C1 segment of cervical spinal cord (tissue), 14 donors: Measurements from ENCODE around the gene CBFA2T2.
A peak's percentile ranks its signal among the peaks of the same experiment; 100 is the strongest.
"Not testable (repeated sequence)": the region's sequence is repeated elsewhere in the genome, so short reads cannot be mapped to it uniquely, and the experiment has no call there.

Experiments
- DNase-seq, 14 donors: peaks; one replicate each; lab custom pipeline; 2025; lab: John Stamatoyannopoulos, UW

Gene CBFA2T2

DNA sequence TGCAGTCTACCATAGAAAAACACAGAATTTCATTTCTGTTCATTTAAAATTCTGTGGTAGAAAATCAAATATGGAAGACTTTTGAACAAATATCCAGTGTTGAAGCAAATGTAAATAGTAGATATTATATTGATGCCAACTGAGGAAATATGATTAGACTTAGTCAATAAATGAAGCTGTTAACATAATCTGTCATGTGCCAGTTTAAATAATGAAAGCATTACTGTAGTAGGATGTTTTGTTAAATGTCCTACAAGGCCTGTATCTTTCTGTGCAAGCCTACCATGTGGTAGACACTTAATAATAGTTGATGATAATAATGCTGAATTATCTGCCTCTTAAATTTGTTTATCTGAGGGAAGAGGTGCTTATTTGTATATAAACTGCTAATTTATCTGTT, 55.9 kb downstream of the CBFA2T2 start:
- no peak for DNase-seq

DNA sequence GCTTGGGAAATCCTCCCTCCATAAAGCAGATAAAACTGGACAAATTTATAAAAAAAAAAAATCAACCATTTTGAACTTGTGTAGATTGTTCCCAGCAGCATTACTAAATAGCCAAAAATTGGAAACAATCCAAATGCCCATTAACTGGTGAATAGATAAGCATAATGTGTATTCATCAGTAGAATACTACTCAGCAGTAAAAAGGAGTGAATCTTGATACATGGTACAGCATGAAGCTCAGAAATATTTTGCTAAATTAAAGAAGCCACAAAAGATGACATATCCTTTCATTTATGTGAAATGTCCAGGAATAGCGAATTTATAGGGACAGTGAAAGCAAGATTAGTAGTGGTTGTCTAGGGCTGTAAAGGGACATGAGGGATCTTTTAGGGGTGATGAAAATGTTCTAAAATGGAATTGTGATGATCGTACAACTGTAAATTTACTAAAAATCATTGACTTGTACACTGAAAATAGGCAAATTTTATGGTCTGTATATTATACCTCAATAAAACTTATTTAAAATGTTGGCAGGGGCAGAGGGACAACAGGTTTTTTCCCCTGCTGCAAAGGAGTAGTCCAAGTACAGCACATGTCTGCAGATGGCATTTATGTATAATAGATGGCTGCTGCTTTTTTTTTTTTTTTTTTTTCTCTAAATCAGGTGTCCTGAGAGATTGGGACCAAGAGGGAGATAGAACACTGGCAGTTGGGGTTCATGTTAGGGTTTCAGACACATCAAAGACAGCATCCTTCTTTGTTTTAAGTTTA, 59.5 kb downstream of the CBFA2T2 start:
- DNase-seq: no peak

DNA sequence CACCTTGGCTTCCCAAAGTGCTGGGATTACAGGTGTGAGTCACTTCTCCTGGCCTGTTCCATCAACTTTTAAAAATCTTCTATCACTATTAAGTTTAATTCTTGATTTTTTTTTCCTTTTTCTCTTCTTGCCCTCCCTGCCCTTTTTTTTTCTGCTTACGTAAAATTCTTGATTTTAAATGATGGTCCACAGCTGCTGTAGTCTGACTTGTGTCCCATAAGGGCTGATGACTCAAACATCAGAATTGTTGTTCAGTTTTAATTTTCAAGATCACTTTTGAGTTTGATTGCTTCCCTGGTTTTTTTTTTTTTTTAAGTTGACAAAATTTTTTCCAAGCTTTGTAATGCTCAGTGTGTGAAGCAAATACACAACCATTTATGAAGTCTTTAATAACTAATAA, 61.9 kb downstream of the CBFA2T2 start:
- DNase-seq: no peak

DNA sequence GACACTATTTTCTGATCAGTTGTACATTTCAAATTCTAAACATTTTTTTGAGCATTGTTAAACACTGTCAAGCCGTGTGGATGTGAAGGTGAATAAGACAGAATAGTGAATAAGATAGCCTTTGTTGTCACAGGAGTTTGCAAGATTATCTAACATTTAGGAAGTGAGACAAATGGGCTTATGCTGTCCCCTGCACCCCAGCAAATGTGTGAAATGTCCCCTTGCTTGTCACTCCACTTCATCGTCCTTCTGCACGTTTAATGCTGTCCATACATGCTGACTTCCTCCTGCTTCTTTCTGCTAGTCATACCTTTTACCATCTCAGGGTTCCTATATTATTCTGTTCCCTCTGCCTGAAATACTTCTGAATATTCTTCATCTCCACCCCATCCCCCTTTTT, 62.6 kb downstream of the CBFA2T2 start:
- no peak for DNase-seq

DNA sequence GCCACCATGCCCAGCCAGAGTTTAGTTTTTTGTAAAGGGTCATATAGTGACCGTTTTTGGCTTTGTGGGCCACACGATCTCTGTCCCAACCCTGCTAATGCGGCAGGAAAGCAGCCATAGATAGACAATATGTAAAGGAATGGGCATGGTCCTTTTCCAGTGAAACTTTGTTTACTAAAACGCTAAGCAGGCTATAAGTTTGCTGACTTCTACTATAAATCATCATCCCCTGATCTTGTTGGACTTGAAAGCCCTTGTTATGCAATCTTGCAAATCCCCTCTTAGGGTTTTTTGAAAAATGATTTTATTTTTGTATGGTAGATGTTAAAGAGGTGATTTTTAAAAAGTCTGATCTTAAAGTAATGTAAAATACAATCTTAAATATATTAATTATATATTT, 63.6 kb downstream of the CBFA2T2 start:
- DNase-seq: no peak

DNA sequence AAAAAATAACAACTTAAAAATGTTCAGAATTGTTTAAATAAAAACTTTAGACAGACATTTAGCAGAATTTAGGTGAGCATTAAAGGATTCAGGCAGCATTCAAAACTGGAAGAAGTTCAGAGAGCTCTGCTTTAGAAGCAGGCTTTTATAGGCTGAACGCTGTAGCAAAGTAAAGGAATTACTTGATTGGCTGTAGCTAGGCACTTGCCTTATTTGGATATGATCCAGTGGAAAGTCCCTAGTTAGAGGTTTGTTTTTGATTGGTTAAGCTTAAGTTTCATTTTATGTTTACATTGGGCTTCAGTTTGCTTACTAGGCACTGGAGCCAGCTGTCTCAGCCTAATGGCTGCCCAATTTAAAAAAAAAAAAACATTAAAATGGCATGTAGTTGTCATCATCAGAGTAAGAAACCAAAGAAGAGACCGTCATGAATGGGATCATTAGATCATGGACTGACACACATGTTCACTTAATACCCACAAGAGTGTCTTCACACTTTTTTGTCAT, 65.1 kb downstream of the CBFA2T2 start:
- no peak for DNase-seq

DNA sequence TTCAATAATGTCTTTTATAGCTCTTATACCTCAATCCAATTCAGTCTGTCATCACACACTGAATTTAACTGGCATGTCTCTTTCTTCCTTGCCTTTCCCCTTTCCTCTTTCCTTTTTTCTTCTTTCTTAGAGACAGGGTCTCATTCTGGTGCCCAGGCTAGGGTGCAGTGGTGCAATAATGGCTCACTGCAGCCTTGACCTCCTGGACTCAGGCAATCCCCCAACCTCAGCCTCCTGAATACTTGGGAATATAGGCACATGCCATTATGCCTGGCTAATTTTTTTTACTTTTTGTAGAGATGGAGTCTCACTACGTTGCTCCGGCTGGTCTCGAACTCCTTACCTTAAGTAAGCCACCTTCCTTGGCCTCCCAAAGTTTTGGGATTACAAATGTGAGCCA, 65.9 kb downstream of the CBFA2T2 start:
- no peak for DNase-seq

DNA sequence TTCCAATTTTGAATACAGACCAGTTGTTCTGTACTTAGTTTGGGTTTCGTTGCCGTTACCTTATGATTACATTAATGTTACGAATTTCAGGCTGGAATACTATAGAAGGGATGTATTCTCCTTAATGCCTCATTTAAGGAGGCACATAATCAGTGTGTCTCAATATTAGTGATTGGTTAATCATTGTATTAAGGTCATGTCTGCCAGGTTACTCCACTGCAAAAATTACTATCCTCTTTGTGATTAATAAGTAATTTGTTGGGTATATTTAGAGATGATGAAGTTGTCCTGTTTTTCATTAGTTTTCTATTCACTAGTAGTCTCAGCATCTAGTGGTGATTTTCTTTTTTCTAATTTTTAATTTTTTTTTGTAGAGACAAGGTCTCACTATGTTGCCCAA, 66.3 kb downstream of the CBFA2T2 start:
- no peak for DNase-seq

DNA sequence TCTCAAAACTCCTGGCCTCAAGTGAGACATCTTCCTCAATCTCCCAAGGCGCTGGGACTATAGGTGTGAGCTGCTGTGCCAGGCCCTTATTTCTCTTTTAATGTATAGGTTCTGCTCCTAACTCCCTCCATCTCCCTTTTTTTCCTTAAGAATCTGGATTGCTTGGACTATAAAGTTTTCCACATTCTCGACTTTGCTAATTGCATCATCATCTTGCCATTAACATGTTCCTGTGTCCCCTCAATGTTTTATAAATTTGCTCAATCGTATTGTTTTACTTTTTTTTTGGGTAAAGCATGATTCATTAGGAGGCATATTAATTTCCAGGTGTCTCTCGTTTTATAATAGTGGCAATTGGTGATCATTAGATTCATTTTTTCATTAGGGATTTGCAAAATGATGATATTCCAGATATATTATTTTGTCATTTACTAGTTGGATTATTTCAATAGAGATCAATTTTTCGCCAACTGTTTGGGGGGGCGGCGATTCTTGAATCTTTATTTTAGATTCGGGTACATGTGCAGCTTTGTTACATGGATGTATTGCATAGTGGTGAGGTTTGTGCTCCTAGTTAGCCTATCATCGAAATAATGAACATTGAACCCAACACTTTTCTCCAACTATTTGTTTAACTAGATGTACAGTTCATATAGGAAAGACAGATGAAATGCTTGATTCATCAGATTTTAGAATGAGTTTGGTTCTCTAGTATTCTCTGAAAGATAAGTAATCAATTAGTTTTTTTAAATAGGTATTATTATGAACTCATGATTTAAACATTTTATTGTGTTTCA, 68.7 kb downstream of the CBFA2T2 start:
- no peak for DNase-seq

DNA sequence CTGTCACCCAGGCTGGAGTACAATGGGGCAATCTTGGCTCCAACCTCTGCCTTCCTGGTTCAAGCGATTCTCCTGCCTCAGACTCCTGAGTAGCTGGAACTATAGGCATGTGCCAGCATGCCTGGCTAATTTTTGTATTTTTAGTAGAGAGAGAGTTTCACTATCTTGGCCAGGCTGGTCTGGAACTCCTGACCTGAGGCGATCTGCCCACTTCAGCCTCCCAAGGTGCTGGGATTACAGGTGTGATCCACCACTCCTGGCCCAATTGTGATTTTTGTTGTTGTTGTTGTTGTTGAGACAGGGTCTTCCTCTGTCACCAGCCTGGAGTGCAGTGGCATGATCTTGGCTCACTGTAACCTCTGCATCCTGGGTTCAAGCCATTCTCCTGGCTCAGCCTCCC, 69.3 kb downstream of the CBFA2T2 start:
- DNase-seq: no peak

DNA sequence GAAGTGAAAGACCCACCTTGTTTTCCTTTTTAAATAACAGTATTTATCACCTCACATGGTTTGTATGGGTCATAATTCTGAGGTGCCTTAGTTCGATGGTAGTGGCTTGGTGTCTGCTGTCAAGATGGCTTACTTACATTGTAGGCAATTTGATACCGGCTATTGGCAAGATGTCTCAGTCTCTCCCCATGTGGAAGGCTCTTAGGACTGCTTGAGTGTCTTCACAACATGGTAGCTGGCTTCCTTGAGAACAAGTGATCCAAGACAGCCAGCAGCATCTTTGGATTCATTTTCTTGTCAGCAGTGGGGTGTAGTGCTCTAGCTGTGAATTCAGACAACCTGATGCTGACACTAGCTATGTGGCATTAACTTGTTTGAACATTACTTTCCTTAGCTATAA, 70.1 kb downstream of the CBFA2T2 start:
- no peak for DNase-seq

DNA sequence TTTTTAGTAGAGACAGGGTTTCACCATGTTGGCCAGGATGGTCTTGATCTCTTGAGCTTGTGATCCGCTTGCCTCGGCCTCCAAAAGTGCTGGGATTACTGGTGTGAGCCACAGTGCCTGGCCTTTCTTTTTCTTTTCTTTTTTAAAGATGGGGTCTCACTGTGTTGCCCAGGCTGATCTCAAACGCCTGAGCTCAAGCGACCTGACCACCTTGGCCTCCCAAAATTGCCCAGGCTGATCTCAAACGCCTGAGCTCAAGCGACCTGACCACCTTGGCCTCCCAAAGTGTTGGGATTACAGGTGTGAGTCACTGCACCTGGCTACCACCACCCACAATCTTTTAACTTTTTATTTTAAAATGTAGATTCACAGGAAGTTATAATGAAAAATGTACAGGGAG, 71.2 kb downstream of the CBFA2T2 start:
- DNase-seq: not testable (repeated sequence)

DNA sequence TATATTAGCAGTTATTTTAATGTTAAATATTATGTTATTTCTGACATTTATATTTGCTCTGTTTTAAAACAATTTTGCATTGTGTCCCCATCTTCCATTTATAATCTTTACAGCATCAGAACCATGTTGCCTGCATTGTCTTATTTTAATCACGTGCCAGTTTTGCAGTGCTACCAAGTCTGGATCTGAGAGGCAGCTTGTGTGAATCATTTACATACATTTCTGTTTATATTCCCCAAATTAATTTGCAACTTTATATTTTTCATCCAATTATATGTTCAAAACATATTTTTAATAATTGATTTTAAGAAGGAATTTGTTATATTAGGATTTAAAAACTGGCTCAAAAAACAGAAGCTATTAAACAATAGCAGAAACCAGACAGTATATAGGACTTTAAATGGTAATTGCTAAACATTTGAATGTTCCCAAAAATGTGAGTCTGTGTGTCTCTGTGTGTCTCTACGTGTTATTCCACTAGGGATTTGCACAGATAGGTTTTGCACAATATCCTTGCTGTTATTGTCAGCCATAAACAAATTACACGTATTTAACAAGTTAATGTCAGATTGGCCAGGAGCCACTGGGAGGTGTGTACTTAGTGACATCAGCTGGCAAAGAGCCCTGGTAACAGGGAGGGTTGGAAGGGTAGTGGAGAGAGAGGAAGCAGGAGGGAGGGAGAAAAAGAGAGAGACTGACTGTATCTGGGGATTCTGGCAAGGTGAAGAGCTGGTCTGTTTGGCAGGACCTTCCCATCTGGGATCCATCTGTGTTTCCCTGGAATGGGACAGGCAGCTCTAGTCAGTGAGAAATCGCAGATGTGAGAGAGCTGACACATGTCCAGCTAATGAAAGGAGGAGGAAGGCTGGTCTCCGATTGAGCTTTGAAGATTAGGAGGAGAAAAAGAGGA, 72.1 kb downstream of the CBFA2T2 start:
- DNase-seq: peak in 11 of 14 donors; percentile 7 to 95 (median 33)

DNA sequence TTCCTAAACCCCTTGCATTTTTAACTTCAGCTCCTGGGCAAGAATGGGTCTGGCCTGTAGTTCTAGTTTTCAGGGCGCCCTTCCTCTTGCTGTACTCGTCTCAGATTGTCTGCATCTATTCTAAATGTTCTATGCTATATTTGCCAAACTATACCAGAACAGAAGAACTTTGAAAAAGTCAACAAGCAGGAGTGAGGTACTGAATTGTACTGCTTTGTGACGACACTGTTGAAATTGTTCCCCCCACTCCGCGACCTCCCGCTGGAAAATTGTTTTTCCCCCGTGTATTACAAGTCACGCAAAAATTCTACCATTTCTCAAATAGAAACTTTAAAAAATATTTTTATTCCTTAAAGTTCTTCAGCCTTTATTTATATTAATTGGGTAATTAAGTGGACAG, 73.9 kb downstream of the CBFA2T2 start:
- no peak for DNase-seq

DNA sequence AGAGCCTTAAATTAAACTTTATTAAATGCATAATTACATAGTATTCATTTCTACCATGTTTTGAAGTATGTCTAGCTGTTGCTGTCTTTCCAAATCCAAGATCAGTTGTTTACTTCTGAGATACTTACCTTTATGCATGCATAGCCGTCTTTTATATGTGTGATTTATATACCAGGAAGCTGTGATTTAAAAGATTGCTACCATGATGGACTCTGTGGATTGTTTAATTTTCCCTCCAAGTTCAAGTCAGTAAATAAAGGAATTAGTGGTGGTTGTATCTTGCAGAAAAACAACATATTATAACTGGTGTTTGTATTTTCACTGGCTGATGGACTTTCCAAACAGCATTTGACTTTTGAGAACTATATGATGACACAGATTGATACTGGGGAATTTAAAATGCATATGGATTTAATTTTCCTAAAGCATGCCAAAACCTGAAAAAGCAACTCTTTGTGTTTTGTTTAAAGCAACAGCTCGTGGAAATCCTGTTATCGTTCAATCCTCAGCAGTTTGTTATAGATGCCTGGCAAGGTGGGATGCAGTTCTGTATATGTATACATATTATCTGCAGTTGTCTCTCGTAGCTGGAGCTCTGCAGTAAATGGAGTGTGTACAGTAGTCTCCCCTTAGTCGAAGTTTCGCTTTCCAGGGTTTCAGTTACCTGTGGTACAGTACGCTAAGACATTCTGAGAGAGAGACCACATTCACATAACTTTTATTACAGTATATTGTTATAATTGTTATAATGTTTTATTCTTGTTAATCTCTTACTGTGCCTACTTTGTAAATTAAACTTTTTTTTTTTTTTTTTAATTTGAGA, 77.1 kb downstream of the CBFA2T2 start:
- DNase-seq: no peak

DNA sequence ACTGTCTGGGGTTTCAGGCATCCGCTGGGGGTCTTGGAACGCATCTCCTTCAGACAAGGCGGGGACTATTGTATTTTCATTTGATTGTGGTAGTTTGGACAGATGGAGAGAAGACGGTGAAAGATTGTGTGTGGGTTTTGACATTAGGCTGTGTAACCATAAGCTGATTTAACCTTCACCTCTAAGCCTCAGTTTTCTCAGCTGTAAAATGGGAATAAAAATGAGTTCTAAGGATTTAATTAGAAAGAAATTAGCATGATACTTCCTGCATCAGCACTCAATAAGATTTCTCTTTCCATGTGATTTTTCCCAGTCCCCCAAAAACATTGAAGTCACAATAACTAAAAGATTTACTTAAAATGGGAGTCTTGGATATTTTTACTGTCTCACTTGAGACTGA, 78.1 kb downstream of the CBFA2T2 start:
- no peak for DNase-seq

DNA sequence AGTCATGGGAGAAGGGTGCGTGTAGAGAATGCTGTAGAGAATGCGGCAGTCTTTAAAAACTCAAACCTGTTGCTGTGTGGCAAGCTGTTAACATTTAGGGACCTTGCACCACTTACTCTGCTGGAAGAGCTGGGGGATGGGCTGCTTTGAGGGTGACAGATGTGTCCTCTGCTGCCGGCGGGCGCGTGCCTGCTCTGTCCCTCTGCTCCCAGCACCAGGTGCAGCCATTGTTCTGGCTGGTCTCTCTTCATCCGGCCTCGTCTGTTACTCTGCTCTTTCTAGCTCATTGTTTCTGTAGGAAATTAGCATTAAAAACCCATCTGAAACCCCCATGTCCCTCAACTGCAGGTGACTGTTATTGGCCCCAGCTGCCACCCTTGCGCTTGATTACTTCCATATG, 78.5 kb downstream of the CBFA2T2 start:
- DNase-seq: peak in 11 of 14 donors; percentile 13 to 73 (median 49)

DNA sequence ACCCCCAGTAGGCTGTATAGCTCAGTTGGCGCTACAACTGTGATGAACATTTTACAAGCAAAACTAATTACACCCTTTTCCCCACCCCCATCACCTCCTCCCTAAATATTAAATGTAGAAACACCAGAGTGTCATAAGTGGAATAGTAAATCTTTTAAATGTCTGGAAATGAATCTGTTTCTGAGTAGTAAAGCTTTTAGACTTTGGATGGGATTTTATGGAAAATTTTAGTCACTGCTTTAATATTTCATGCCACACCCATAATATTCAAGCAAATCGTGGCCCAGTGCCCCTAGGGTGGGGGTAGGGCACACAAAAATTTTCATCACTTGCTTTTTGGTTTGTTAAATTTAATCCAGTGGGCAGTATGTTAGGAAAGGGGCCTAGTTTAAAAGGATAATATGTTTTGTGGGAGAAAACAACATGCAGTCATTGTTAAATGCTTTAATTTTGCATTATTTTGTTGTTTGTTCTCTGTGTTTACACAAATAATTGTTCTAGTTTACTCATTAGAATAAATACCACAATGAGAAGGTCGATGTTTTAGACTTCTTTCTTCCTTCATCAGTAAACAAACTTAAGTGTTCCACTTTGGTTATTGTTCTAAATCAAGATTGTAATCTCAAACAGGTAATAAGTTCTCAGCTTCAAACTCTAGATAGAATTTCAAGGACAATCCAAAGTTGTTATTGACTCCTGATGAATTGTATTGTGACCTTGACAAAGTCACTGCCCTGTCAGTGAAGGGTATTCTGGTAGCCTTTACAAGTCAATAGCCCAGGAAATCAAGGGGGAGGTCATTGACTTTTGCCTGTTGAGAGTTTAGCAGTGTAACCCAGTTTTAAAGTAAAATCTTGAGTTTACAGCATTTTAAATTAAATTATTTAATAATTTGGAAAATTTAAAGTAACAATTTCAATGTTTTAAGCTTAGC, 79.2 kb downstream of the CBFA2T2 start:
- DNase-seq: no peak

DNA sequence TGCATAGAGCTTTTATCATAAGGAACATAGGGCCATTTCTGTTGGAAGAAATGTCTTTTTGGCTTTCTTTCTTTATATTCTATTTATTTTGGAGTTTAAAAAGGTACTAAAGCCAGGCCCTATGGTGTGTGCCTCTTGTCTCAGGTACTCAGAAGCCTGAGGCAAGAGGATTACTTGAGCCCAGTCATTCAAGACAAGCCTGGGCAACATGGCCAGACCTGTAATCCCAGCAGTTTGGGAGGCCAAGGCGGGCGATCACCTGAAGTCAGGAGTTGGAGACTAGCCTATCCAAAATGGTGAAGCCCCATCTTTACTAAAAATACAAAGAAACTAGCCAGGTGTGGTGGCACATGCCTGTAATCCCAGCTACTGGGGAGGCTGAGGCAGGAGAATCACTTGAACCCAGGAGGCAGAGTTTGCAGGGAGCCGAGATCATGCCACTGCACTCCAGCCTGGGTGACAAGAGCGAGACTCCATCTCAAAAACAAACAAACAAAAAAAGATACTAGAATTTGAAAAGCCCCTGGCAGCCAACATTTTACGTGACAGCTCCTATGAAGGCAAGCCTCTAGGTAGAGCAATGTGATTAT, 80.0 kb downstream of the CBFA2T2 start:
- no peak for DNase-seq
